ENCODE measurements around the gene EFHD1. TPM values are rescaled to one million over a fixed set of nuclear protein-coding genes. Genes with fewer than 3 reads are reported as not detected.

EFHD1 gene
- total RNA-seq, 1 donor from 2014 or later: 15.7 TPM

GRCh38 chr2:232635820-232636219 is 2.4 kb downstream of the EFHD1 start:
- Mint-ChIP-seq H3K9me3 (ENCODE audit: unreplicated experiment) (peaks cover 2% of the 10 kb centered on the region), H3K4me3 (ENCODE audit: unreplicated experiment) (no peak overlapping the region), H3K27me3 (ENCODE audit: low read depth, unreplicated experiment) (peaks cover 37% of the 10 kb centered on the region), H3K27ac (ENCODE audit: unreplicated experiment) (no peak overlapping the region), H3K4me1 (ENCODE audit: low read depth, unreplicated experiment) (peaks cover 3% of the 10 kb centered on the region), H3K36me3 (ENCODE audit: low read depth, unreplicated experiment) (peaks cover 14% of the 10 kb centered on the region)
- no peak for FAIRE-seq
- no peaks in the 10 kb centered on the region for H3K36me3 ChIP-seq (ENCODE audit: insufficient read depth, low read length)
- TF ChIP-seq EZH2 (IDR thresholded peaks at IDR 0.05; ENCODE audit: insufficient read depth, low read length) (no peak), CTCF (IDR thresholded peaks at IDR 0.05; ENCODE audit: insufficient read depth, low read depth, low read length) (no peak)
- H3K9ac ChIP-seq (ENCODE audit: low read length): no peak overlapping the region
- peaks cover 14% of the 10 kb centered on the region for H3K4me1 ChIP-seq (ENCODE audit: insufficient read depth, low read length)
- DNase-seq (ENCODE audit: low read depth): no peak
- H3K9me3 ChIP-seq (ENCODE audit: insufficient read depth, low read depth, low read length): no peaks in the 10 kb centered on the region
- no peak overlapping the region for H2AFZ ChIP-seq (ENCODE audit: low read depth, low read length)
- peaks cover 36% of the 10 kb centered on the region for H3K27me3 ChIP-seq (ENCODE audit: insufficient read depth, low read length)
- H3K79me2 ChIP-seq (ENCODE audit: insufficient read depth, low read length): no peaks in the 10 kb centered on the region
- H3K4me3 ChIP-seq (ENCODE audit: insufficient read depth, low read depth, low read length): no peak overlapping the region
- no peaks in the 10 kb centered on the region for H4K20me1 ChIP-seq (ENCODE audit: insufficient read depth, low read length)
- H3K27ac ChIP-seq (ENCODE audit: low read depth, low read length): no peak overlapping the region
- no peak overlapping the region for H3K4me2 ChIP-seq (ENCODE audit: low read length)

DNA sequence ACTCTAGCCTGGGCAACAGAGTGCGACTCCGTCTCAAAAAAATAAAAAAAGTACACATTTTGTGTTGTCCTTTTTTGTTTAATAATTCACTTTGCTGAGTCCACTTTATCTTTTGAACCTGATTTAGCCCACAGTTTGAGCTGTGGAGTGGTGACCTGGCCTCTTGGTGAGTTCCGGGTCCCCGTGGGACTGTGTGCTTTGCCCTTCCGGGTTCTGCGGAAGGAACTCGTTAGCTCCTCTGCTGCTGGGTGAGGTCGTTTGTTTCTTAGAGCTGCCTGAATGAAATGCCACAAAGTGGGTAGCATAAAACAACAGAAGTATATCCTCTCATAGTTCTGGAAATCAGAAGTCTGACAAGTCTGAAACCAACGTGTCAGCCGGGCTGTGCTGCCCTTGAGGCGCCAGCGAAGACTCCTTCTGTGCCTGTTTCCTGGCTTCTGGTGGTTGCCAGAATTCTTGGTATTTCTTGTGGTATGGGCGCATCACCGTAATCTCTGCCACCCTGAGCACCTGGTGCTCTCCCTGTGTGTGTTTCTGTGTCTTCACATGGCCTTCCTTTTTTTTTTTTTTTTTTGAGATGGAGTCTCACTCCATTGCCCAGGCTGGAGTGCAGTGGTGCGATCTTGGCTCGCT is 3.5 kb downstream of the EFHD1 start:
- peaks cover 36% of the 10 kb centered on the region for H3K27me3 ChIP-seq (ENCODE audit: insufficient read depth, low read length)
- H3K9me3 Mint-ChIP-seq (ENCODE audit: unreplicated experiment): peaks cover 2% of the 10 kb centered on the region

More for the DNA sequence above, 3.5 kb downstream of the EFHD1 start:
- H4K20me1 ChIP-seq (ENCODE audit: insufficient read depth, low read length): no peaks in the 10 kb centered on the region
- TF ChIP-seq EZH2 (IDR thresholded peaks at IDR 0.05; ENCODE audit: insufficient read depth, low read length) (no peak), CTCF (IDR thresholded peaks at IDR 0.05; ENCODE audit: insufficient read depth, low read depth, low read length) (no peak)
- H3K36me3 Mint-ChIP-seq (ENCODE audit: low read depth, unreplicated experiment): peaks cover 14% of the 10 kb centered on the region
- H3K36me3 ChIP-seq (ENCODE audit: insufficient read depth, low read length): no peaks in the 10 kb centered on the region
- H3K4me3 ChIP-seq (ENCODE audit: insufficient read depth, low read depth, low read length): no peak overlapping the region
- H3K9ac ChIP-seq (ENCODE audit: low read length): no peak overlapping the region
- DNase-seq (ENCODE audit: low read depth) (no peak), FAIRE-seq (no peak)
- H2AFZ ChIP-seq (ENCODE audit: low read depth, low read length): no peak overlapping the region
- no peaks in the 10 kb centered on the region for H3K79me2 ChIP-seq (ENCODE audit: insufficient read depth, low read length)
- no peak overlapping the region for H3K4me2 ChIP-seq (ENCODE audit: low read length)
- no peaks in the 10 kb centered on the region for H3K9me3 ChIP-seq (ENCODE audit: insufficient read depth, low read depth, low read length)
- H3K4me3 Mint-ChIP-seq (ENCODE audit: unreplicated experiment): no peak overlapping the region
- H3K27me3 Mint-ChIP-seq (ENCODE audit: low read depth, unreplicated experiment): peaks cover 39% of the 10 kb centered on the region
- H3K27ac ChIP-seq (ENCODE audit: low read depth, low read length): no peak overlapping the region
- H3K27ac Mint-ChIP-seq (ENCODE audit: unreplicated experiment): no peak overlapping the region
- peaks cover 14% of the 10 kb centered on the region for H3K4me1 ChIP-seq (ENCODE audit: insufficient read depth, low read length)
- H3K4me1 Mint-ChIP-seq (ENCODE audit: low read depth, unreplicated experiment): peaks cover 3% of the 10 kb centered on the region

All from astrocyte (in vitro differentiated cells and primary cell).